Measurements from ENCODE around the gene EXPH5.

Gene EXPH5

DNA sequence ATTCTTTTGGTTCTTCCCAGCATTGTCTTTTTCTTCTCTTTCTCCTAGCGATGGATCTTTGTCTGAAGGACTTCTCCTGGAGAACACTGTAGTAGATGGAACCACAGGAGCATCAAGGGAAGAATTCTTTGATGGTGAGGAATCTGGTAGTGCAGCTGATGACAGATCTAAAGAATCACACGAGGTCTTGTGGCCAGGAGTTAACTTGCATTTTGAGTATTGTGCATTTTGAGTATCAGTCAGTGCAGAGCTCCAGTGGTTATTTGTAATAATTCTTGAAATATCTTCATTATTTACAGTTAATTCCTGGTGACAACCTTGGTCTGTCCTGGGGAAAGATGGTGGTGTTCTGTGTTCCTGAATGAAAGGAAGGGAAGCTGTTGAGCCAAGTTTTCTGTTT, 80.9 kb downstream of the EXPH5 start:
- no peaks in the 10 kb centered on the region for H4K20me1 ChIP-seq (ENCODE audit: insufficient read depth, low read length, poor library complexity, severe bottlenecking)
- no peak overlapping the region for H3K4me2 ChIP-seq (ENCODE audit: low read depth, low read length, poor library complexity, severe bottlenecking)
- no peaks in the 10 kb centered on the region for H3K27me3 ChIP-seq (ENCODE audit: insufficient read depth, low read length, poor library complexity, severe bottlenecking)
- no peak overlapping the region for H2AFZ ChIP-seq (ENCODE audit: low read length)
- no peak overlapping the region for H3K9ac ChIP-seq (ENCODE audit: low read depth, low read length, poor library complexity, severe bottlenecking)
- no peak for TF ChIP-seq EZH2phosphoT487 (IDR thresholded peaks at IDR 0.05; ENCODE audit: borderline replicate concordance)
- TF ChIP-seq, protein P1, sequence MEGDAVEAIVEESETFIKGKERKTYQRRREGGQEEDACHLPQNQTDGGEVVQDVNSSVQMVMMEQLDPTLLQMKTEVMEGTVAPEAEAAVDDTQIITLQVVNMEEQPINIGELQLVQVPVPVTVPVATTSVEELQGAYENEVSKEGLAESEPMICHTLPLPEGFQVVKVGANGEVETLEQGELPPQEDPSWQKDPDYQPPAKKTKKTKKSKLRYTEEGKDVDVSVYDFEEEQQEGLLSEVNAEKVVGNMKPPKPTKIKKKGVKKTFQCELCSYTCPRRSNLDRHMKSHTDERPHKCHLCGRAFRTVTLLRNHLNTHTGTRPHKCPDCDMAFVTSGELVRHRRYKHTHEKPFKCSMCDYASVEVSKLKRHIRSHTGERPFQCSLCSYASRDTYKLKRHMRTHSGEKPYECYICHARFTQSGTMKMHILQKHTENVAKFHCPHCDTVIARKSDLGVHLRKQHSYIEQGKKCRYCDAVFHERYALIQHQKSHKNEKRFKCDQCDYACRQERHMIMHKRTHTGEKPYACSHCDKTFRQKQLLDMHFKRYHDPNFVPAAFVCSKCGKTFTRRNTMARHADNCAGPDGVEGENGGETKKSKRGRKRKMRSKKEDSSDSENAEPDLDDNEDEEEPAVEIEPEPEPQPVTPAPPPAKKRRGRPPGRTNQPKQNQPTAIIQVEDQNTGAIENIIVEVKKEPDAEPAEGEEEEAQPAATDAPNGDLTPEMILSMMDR (conservative IDR thresholded peaks at IDR 0.05; ENCODE audit: low read length): no peak
- H3K4me3 ChIP-seq (ENCODE audit: low read length, poor library complexity, severe bottlenecking): no peak overlapping the region
- no peaks in the 10 kb centered on the region for H3K9me2 ChIP-seq (replicated peaks; ENCODE audit: low read depth, low read length)
- 0 out of 2 replicates have a peak, but pooled peaks cover 3% of the 10 kb centered on the region for H3K36me3 ChIP-seq (ENCODE audit: insufficient read depth, low read length)
- H3K9me3 ChIP-seq (ENCODE audit: insufficient read depth, low read depth, low read length): no peaks in the 10 kb centered on the region
- H3K4me1 ChIP-seq (ENCODE audit: insufficient read depth, low read length, poor library complexity, severe bottlenecking): peaks cover 5% of the 10 kb centered on the region
- no peaks in the 10 kb centered on the region for H3K79me2 ChIP-seq (ENCODE audit: insufficient read depth, low read length)
- no peaks in the 10 kb centered on the region for H3F3A ChIP-seq (ENCODE audit: low read depth)

DNA sequence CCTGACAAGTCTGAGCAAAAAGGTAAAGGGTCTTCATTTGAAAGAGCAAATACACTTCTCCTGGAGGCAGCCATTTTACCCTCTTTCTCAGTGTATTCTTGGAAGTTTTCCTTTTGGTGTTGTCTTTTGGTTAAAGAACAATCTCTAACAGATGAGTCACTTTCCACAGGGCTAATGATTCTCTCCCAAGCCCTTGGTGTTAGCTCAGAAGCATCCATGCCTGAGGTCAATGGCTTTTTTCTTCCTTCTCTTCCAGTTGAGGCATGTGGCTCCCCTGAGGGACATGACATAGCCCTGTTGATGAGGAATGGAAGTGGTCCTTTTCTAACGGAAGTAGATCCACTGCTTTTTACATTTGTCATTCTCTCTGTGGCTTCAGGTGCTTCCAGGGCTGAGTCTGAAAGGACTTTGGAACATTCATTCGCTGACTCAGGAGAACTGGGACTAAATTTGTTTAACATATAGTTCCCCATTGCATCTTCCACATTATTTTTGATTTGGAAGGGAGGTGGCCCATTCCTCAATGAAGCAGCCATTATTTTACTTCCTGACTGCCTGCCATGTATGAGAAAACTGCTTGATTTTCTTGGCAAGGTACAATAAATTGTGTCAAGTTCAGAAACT, 81.6 kb downstream of the EXPH5 start:
- Histone ChIP-seq H3K4me2 (ENCODE audit: low read depth, low read length, poor library complexity, severe bottlenecking) (no peak overlapping the region), H3F3A (ENCODE audit: low read depth) (no peaks in the 10 kb centered on the region)
- TF ChIP-seq, protein P1 (conservative IDR thresholded peaks at IDR 0.05; ENCODE audit: low read length): no peak
- no peak for TF ChIP-seq EZH2phosphoT487 (IDR thresholded peaks at IDR 0.05; ENCODE audit: borderline replicate concordance)

DNA sequence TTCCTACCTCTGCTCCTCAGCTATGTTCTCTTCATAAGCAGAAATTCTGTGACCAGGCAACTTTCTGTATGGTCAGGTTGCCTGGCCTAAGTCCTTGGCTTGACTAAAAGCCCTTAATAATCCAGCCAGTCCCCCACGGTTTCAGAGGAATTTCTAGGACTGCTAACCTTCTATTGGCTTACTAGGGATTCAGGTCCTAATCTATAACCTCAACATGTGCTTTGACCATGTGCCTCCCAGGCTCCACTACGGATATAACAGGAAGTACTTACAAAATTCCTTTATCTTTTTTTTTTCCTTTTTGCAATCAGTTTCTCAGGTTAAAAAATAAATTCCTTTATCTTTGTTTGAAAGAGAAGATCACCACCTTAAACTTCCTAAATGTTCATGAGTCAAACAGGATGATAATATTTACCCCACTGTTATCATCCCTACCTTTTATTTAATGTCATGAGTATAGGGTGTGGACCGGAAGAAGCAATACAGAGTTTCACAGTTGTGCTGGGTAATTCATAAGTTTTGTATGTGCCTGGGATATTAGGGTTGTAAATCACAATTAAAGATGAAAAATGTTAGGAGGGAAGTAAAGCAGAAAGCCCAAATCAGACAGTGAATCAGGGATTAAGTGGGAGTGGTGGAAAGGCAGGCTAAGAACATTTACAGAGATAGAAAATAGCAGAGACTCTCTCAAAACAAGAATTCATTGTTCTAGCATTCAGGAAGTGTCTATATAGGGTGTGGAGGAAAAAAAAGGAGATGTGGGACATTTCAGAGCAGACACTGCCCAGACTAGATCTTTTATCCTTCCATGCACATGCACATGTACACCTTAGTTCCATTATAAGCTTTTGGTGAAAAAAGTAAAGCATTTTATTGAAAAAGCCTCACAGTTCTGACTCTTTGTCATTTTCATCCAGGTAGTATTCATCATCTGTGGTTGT, 84.6 kb downstream of the EXPH5 start:
- no peaks in the 10 kb centered on the region for H3K27me3 ChIP-seq (ENCODE audit: insufficient read depth, low read length, poor library complexity, severe bottlenecking)
- no peaks in the 10 kb centered on the region for H3K9me3 ChIP-seq (ENCODE audit: insufficient read depth, low read depth, low read length)
- no peak overlapping the region for H3K4me3 ChIP-seq (ENCODE audit: low read length, poor library complexity, severe bottlenecking)
- no peaks in the 10 kb centered on the region for H3F3A ChIP-seq (ENCODE audit: low read depth)
- H3K79me2 ChIP-seq (ENCODE audit: insufficient read depth, low read length): no peaks in the 10 kb centered on the region
- no peaks in the 10 kb centered on the region for H3K9me2 ChIP-seq (replicated peaks; ENCODE audit: low read depth, low read length)
- peaks cover 5% of the 10 kb centered on the region for H3K4me1 ChIP-seq (ENCODE audit: insufficient read depth, low read length, poor library complexity, severe bottlenecking)
- no peak overlapping the region for H3K4me2 ChIP-seq (ENCODE audit: low read depth, low read length, poor library complexity, severe bottlenecking)
- H3K9ac ChIP-seq (ENCODE audit: low read depth, low read length, poor library complexity, severe bottlenecking): no peak overlapping the region
- no peak overlapping the region for H2AFZ ChIP-seq (ENCODE audit: low read length)
- H3K36me3 ChIP-seq (ENCODE audit: insufficient read depth, low read length): 0 out of 2 replicates have a peak, but pooled peaks cover 3% of the 10 kb centered on the region
- TF ChIP-seq, protein P1 (conservative IDR thresholded peaks at IDR 0.05; ENCODE audit: low read length): no peak
- no peak for TF ChIP-seq EZH2phosphoT487 (IDR thresholded peaks at IDR 0.05; ENCODE audit: borderline replicate concordance)
- no peaks in the 10 kb centered on the region for H4K20me1 ChIP-seq (ENCODE audit: insufficient read depth, low read length, poor library complexity, severe bottlenecking)

More for the DNA sequence above, 81.6 kb downstream of the EXPH5 start:
- Histone ChIP-seq H3K9ac (ENCODE audit: low read depth, low read length, poor library complexity, severe bottlenecking) (no peak overlapping the region), H3K79me2 (ENCODE audit: insufficient read depth, low read length) (no peaks in the 10 kb centered on the region), H3K9me3 (ENCODE audit: insufficient read depth, low read depth, low read length) (no peaks in the 10 kb centered on the region), H3K4me1 (ENCODE audit: insufficient read depth, low read length, poor library complexity, severe bottlenecking) (peaks cover 5% of the 10 kb centered on the region), H4K20me1 (ENCODE audit: insufficient read depth, low read length, poor library complexity, severe bottlenecking) (no peaks in the 10 kb centered on the region), H3K27me3 (ENCODE audit: insufficient read depth, low read length, poor library complexity, severe bottlenecking) (no peaks in the 10 kb centered on the region), H3K36me3 (ENCODE audit: insufficient read depth, low read length) (0 out of 2 replicates have a peak, but pooled peaks cover 3% of the 10 kb centered on the region), H3K4me3 (ENCODE audit: low read length, poor library complexity, severe bottlenecking) (no peak overlapping the region), H2AFZ (ENCODE audit: low read length) (no peak overlapping the region), H3K9me2 (replicated peaks; ENCODE audit: low read depth, low read length) (no peaks in the 10 kb centered on the region)
